Panc1 (cell line): ENCODE data around the gene TRAM1L1. TPM values are rescaled to one million over a fixed set of nuclear protein-coding genes. Genes with fewer than 3 reads are reported as not detected.

Experiments used
- ATAC-seq: fragments of 200-7000 bp; cut with Tn5 transposase; 2 replicates; pipeline ENCODE4 v1.9.1; 2020; ENCODE audit warnings: mild to moderate bottlenecking, moderate library complexity
- BruUV-seq: library from RNA; stranded (reverse); fragments of 400-500 nt; replicated peaks from 2 replicates; lab custom pipeline; 2021; lab: Mats Ljungman, UMichigan
- CTCF ChIA-PET: fragments of 300-600 bp; sonication (Branson Sonifier 250); formaldehyde crosslinking; loops from one replicate; lab custom pipeline; 2022; ENCODE audit warnings: antibody characterized with exemption; lab: Charles Lee
- POLR2A ChIA-PET: fragments of 300-600 bp; sonication (Branson Sonifier 250); formaldehyde crosslinking; loops from one replicate; lab custom pipeline; 2022; ENCODE audit warnings: antibody characterized with exemption; lab: Charles Lee
- DNase-seq: peaks from one replicate; pipeline ENCODE4 v3.0.0-alpha.2; 2010; ENCODE audit warnings: low read depth, low spot score
- H3K27ac ChIP-seq: 2 replicates; pipeline ENCODE4 v1.5.1; 2011; ENCODE audit warnings: mild to moderate bottlenecking, low read length, inconsistent platforms
- H3K27me3 ChIP-seq: fragments of 200-500 bp; sonication (Bioruptor generic); 2 replicates; pipeline ENCODE4 v1.6.0; 2014; ENCODE audit warnings: low read length, inconsistent platforms; ENCODE audit not compliant: control insufficient read depth, insufficient read depth
- H3K36me3 ChIP-seq: fragments of 200-500 bp; sonication (Bioruptor generic); 2 replicates; pipeline ENCODE4 v1.5.1; 2014; ENCODE audit warnings: inconsistent platforms, mild to moderate bottlenecking, low read length, moderate library complexity; ENCODE audit not compliant: control insufficient read depth, insufficient read depth
- H3K4me1 ChIP-seq: 2 replicates; pipeline ENCODE4 v1.5.1; 2011; ENCODE audit warnings: inconsistent platforms, mild to moderate bottlenecking, low read length, moderate library complexity; ENCODE audit not compliant: control insufficient read depth, insufficient read depth
- H3K4me3 ChIP-seq, 2 experiments: 2 replicates each; pipeline ENCODE4 v1.5.1; 2011 to 2012; ENCODE audit warnings: low read depth in 2 of 2, low read length in 2 of 2, mild to moderate bottlenecking in 2 of 2, inconsistent platforms in 1 of 2, moderate library complexity in 1 of 2
- H3K9me3 ChIP-seq: fragments of 200-500 bp; sonication (Bioruptor generic); 2 replicates; pipeline ENCODE4 v1.5.1; 2014; ENCODE audit warnings: low read depth, mild to moderate bottlenecking, inconsistent platforms, low read length, moderate library complexity; ENCODE audit not compliant: control insufficient read depth, insufficient read depth
- SIN3A ChIP-seq: IDR thresholded peaks from 2 replicates; pipeline ENCODE4 v1.6.1; 2012; ENCODE audit warnings: low read depth, mild to moderate bottlenecking, low read length, moderate library complexity, borderline replicate concordance; ENCODE audit not compliant: insufficient read depth
- in situ Hi-C: cut with HindIII; loops from 2 replicates; pipeline ENCODE4 v1.10.0; 2016; ENCODE audit warnings: low sequenced_read_pairs, low pct_unique_long_range_greater_than_20kb
- intact Hi-C: fragments of 100-400 bp; cut with micrococcal nuclease; formaldehyde crosslinking; loops from one replicate; pipeline ENCODE4 v1.10.0; 2022; ENCODE audit not compliant: unreplicated experiment
- total RNA-seq: library from RNA; stranded (reverse); gene quantifications from one replicate; pipeline ENCODE4 v1.2.1, GENCODE V29; 2021; ENCODE audit not compliant: unreplicated experiment
- TF ChIP-seq, protein P1 (sequence below): fragments of 450-650 bp; IDR thresholded peaks from 2 replicates; pipeline ENCODE4 v1.5.1; 2017; ENCODE audit warnings: mild to moderate bottlenecking
- TF ChIP-seq, protein P2 (sequence below), 2 experiments: IDR thresholded peaks; 2 replicates each; pipeline ENCODE4 v1.6.1; 2011 to 2012; ENCODE audit warnings: low read depth in 2 of 2, control low read depth in 1 of 2, low read length in 1 of 2, mild to moderate bottlenecking in 1 of 2, moderate library complexity in 1 of 2; ENCODE audit not compliant: insufficient read depth in 1 of 2

The TRAM1L1 gene
- total RNA-seq, 1 experiment from 2014 or later = 0.72 TPM

DNA sequence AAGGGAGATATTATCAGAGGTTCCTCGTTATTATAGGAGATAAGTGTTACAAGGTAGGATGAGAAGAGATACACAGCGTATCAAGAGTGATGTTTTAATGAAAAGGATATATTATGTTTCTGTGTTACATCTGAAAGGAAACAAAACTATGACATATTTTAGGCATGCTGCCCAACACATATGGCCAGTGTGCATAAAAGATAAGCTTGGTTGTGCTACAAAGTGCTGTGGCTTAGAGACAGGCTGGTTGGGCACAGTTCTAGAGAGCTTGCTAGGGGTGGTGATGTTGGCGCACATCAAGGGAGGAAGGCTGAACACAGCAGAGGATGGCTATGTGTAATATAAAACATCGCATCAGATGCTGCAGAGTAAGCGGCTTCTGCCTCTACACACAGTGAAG is 42.4 kb downstream of the TRAM1L1 start:
- H3K27me3 ChIP-seq = no peaks in the 10 kb centered on the region
- no TSS peak for BruUV-seq
- no peak overlapping the region for H3K27ac ChIP-seq
- no peaks in the 10 kb centered on the region for H3K36me3 ChIP-seq
- DNase-seq (no peak), ATAC-seq (no peak)
- in situ Hi-C loops = no loop called here
- TF ChIP-seq, protein P1, sequence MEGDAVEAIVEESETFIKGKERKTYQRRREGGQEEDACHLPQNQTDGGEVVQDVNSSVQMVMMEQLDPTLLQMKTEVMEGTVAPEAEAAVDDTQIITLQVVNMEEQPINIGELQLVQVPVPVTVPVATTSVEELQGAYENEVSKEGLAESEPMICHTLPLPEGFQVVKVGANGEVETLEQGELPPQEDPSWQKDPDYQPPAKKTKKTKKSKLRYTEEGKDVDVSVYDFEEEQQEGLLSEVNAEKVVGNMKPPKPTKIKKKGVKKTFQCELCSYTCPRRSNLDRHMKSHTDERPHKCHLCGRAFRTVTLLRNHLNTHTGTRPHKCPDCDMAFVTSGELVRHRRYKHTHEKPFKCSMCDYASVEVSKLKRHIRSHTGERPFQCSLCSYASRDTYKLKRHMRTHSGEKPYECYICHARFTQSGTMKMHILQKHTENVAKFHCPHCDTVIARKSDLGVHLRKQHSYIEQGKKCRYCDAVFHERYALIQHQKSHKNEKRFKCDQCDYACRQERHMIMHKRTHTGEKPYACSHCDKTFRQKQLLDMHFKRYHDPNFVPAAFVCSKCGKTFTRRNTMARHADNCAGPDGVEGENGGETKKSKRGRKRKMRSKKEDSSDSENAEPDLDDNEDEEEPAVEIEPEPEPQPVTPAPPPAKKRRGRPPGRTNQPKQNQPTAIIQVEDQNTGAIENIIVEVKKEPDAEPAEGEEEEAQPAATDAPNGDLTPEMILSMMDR = no peak
- TF ChIP-seq, protein P2, sequence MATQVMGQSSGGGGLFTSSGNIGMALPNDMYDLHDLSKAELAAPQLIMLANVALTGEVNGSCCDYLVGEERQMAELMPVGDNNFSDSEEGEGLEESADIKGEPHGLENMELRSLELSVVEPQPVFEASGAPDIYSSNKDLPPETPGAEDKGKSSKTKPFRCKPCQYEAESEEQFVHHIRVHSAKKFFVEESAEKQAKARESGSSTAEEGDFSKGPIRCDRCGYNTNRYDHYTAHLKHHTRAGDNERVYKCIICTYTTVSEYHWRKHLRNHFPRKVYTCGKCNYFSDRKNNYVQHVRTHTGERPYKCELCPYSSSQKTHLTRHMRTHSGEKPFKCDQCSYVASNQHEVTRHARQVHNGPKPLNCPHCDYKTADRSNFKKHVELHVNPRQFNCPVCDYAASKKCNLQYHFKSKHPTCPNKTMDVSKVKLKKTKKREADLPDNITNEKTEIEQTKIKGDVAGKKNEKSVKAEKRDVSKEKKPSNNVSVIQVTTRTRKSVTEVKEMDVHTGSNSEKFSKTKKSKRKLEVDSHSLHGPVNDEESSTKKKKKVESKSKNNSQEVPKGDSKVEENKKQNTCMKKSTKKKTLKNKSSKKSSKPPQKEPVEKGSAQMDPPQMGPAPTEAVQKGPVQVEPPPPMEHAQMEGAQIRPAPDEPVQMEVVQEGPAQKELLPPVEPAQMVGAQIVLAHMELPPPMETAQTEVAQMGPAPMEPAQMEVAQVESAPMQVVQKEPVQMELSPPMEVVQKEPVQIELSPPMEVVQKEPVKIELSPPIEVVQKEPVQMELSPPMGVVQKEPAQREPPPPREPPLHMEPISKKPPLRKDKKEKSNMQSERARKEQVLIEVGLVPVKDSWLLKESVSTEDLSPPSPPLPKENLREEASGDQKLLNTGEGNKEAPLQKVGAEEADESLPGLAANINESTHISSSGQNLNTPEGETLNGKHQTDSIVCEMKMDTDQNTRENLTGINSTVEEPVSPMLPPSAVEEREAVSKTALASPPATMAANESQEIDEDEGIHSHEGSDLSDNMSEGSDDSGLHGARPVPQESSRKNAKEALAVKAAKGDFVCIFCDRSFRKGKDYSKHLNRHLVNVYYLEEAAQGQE (IDR thresholded peaks at IDR 0.05; ENCODE audit: insufficient read depth in 1 of 2, low read depth in 2 of 2, low read length in 1 of 2) = no peak
- TF ChIP-seq SIN3A = no peak
- H3K4me3 ChIP-seq = no peak overlapping the region
- intact Hi-C loops = no loop called here
- POLR2A ChIA-PET = no interaction called here
- H3K4me1 ChIP-seq = no peaks in the 10 kb centered on the region
- CTCF ChIA-PET = no interaction called here
- no peaks in the 10 kb centered on the region; the same call in 1 of the 2 replicates for H3K9me3 ChIP-seq
